B cell (primary cell): ENCODE data around the gene CD200. TPM values are rescaled to one million over a fixed set of nuclear protein-coding genes. Genes with fewer than 3 reads are reported as not detected.

Experiments used
- ATAC-seq: fragments of 200-7000 bp; cut with Tn5 transposase; one replicate; pipeline ENCODE4 v1.10.0; 2021; ENCODE audit warnings: low read depth, mild to moderate bottlenecking, moderate number of reproducible peaks, moderate library complexity
- CTCF ChIA-PET: fragments of 350-600 bp; sonication (Branson Sonifier 250); formaldehyde crosslinking; loops from one replicate; lab custom pipeline; 2021; ENCODE audit warnings: antibody characterized with exemption, inconsistent platforms; lab: Charles Lee
- POLR2A ChIA-PET: fragments of 350-600 bp; sonication (Branson Sonifier 250); formaldehyde crosslinking; loops from one replicate; lab custom pipeline; 2021; ENCODE audit warnings: antibody characterized with exemption; lab: Charles Lee
- DNase-seq: peaks from one replicate; pipeline ENCODE4 v3.0.0; 2013
- H2AFZ ChIP-seq: 2 replicates; pipeline ENCODE4 v1.6.1; 2012; ENCODE audit warnings: mild to moderate bottlenecking, low read depth, low read length; ENCODE audit not compliant: insufficient read depth, poor library complexity, severe bottlenecking
- H3K27ac ChIP-seq, 2 donors: 1 replicate in 1 of 2; 2 replicates in 1 of 2; pipeline ENCODE4 v1.5.1; 2012 to 2013; ENCODE audit warnings: low read length in 2 of 2, mild to moderate bottlenecking in 2 of 2, moderate library complexity in 1 of 2
- H3K27me3 ChIP-seq, 4 experiments: fragments of 200-600 bp in 1 of 4; sonication (generic) in 1 of 4; replicated peaks in 1 of 4; 1 replicate in 2 of 4; 2 replicates in 2 of 4; pipeline versions ENCODE4 v1.6.1 to v1.7.0; 2013 to 2016; ENCODE audit warnings: low read length in 3 of 4, mild to moderate bottlenecking in 2 of 4, mixed read lengths in 1 of 4, moderate library complexity in 1 of 4; ENCODE audit not compliant: insufficient read depth in 4 of 4, control insufficient read depth in 3 of 4; ENCODE audit errors: control extremely low read depth in 1 of 4
- H3K36me3 ChIP-seq, 2 experiments: replicated peaks in 1 of 2; 1 replicate in 1 of 2; 2 replicates in 1 of 2; pipeline versions ENCODE4 v1.6.1 to v1.7.1; 2013; ENCODE audit warnings: low read length in 1 of 2; ENCODE audit not compliant: insufficient read depth in 2 of 2, control insufficient read depth in 1 of 2; ENCODE audit errors: control extremely low read depth in 1 of 2, extremely low read depth in 1 of 2
- H3K4me1 ChIP-seq, 2 donors: fragments of 200-600 bp in 1 of 2; sonication (generic) in 1 of 2; 1 replicate in 1 of 2; 2 replicates in 1 of 2; pipeline versions ENCODE4 v1.5.1 to v1.6.1; 2013 to 2017; ENCODE audit warnings: low read length in 2 of 2; ENCODE audit not compliant: control insufficient read depth in 2 of 2, insufficient read depth in 2 of 2
- H3K4me2 ChIP-seq: replicated peaks from 2 replicates; pipeline ENCODE3; 2012; ENCODE audit warnings: mild to moderate bottlenecking, low read depth, low read length; ENCODE audit not compliant: poor library complexity, severe bottlenecking
- H3K4me3 ChIP-seq, 5 experiments: fragments of 200-600 bp in 1 of 5; sonication (generic) in 1 of 5; 1 replicate in 3 of 5; 2 replicates in 2 of 5; pipeline versions ENCODE4 v1.5.1 to v1.7.0; 2011 to 2016; ENCODE audit warnings: low read length in 4 of 5, mild to moderate bottlenecking in 4 of 5, low read depth in 2 of 5, control low read depth in 1 of 5, moderate library complexity in 1 of 5; ENCODE audit not compliant: insufficient read depth in 1 of 5; ENCODE audit errors: control extremely low read depth in 1 of 5, extremely low read depth in 1 of 5
- H3K79me2 ChIP-seq: fragments of 200-600 bp; sonication (generic); one replicate; pipeline ENCODE4 v1.6.0; 2016; ENCODE audit warnings: low read length; ENCODE audit not compliant: control insufficient read depth, insufficient read depth
- H3K9ac ChIP-seq: fragments of 200-600 bp; sonication (generic); 2 replicates; pipeline ENCODE4 v1.6.1; 2017; ENCODE audit warnings: mild to moderate bottlenecking, low read length, moderate library complexity
- H3K9me3 ChIP-seq, 3 donors: one replicate each; pipeline versions ENCODE4 v1.6.1 to v1.7.1; 2013; ENCODE audit warnings: low read length in 2 of 3; ENCODE audit not compliant: control insufficient read depth in 2 of 3, insufficient read depth in 1 of 3; ENCODE audit errors: control extremely low read depth in 1 of 3
- H4K20me1 ChIP-seq: 2 replicates; pipeline ENCODE4 v1.6.0; 2012; ENCODE audit warnings: mild to moderate bottlenecking, low read length; ENCODE audit not compliant: insufficient read depth, control insufficient read depth, poor library complexity, severe bottlenecking
- H3K27ac Mint-ChIP-seq: one replicate; pipeline ENCODE4 v1.8.0; 2021; ENCODE audit warnings: mixed read lengths
- H3K27me3 Mint-ChIP-seq: one replicate; pipeline ENCODE4 v1.8.0; 2021; ENCODE audit warnings: mixed read lengths
- H3K4me1 Mint-ChIP-seq: one replicate; pipeline ENCODE4 v1.8.0; 2021; ENCODE audit warnings: mixed read lengths
- H3K4me3 Mint-ChIP-seq: one replicate; pipeline ENCODE4 v1.8.0; 2021; ENCODE audit warnings: mixed read lengths
- H3K9me3 Mint-ChIP-seq: one replicate; pipeline ENCODE4 v1.8.0; 2022; ENCODE audit warnings: mixed read lengths; ENCODE audit not compliant: insufficient read depth
- EZH2 ChIP-seq: IDR thresholded peaks from 2 replicates; pipeline ENCODE4 v1.6.1; 2012; ENCODE audit warnings: borderline replicate concordance, low read depth, mild to moderate bottlenecking, moderate library complexity, low read length; ENCODE audit not compliant: insufficient read depth, poor library complexity, severe bottlenecking
- WGBS: methylation state at CpG from one replicate; pipeline ENCODE4 v1.1.5; 2013; ENCODE audit warnings: missing lambda C conversion rate; ENCODE audit not compliant: insufficient coverage; 5-methylcytosine and 5-hydroxymethylcytosine counted together
- intact Hi-C: fragments of 100-400 bp; cut with micrococcal nuclease; formaldehyde crosslinking; loops from one replicate; pipeline ENCODE4 v1.10.0; 2022
- polyA plus RNA-seq: library from polyadenylated mRNA; depleted of rRNA; stranded (reverse); fragments of >200 nt; gene quantifications from 2 replicates; pipeline ENCODE4 v1.2.3, GENCODE V29; 2012
- total RNA-seq, 2 donors: library from RNA; stranded (reverse); fragments of 120-200 nt in 1 of 2; gene quantifications; 1 replicate in 1 of 2; 2 replicates in 1 of 2; pipeline versions ENCODE4 v1.2.3 to v1.2.4, GENCODE V29; 2013 to 2022
- TF ChIP-seq, protein P1 (sequence below): fragments of 200-600 bp; IDR thresholded peaks from one replicate; pipeline ENCODE4 v1.8.0; 2022; ENCODE audit warnings: antibody characterized with exemption, mild to moderate bottlenecking

CD200 gene
- total and polyA plus RNA-seq, 2 donors (not counting 1 experiment from before 2014, with no cell fraction given): 35.0 to 49.9 TPM

DNA sequence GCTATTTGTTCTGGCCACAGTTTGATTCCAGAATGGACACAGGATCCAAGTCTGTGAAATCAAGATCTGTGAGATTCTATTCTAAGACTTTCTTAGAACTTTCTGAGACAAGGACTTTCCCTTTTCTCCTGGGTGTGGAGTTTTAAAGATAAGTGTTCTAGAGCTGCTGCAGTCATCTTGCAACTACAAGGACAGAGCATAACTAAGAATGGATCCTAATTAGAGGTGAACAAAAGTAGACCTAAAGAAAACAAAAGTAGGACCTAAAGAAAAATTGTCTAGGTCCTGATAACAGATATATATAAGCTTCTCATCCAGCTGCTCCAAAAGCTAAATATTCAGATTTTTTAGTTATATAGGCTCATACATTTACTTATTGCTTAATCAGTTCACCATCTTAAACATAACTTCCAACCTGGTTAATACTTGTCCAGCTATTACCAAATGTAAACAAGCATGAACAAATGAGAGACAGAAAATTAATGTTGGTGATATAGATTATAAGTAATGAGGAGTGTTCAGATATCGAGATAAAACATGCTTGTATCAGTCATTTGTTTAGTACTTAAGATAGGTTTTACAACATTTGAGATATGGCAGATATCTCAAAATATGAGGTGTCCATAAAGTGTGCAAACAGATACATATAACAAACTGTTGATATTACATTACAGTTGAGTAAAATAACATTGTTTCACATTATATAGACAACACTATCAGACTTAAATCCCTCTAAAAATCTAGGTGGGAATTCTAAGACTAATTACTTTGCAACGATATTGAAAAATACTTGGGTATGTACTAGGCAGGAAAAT is 75.1 kb downstream of the CD200 start:
- ChIA-PET POLR2A (no interaction called here), CTCF (no interaction called here)
- no peaks in the 10 kb centered on the region for H3K27me3 Mint-ChIP-seq
- Histone ChIP-seq H3K36me3 (no peaks in the 10 kb centered on the region), H2AFZ (peak overlapping the region; percentile 85), H3K27ac (peak overlapping the region in 1 of 2 donors; percentile 76), H3K4me3 (no peak overlapping the region), H3K4me1 (peaks cover 20 to 21% of the 10 kb centered on the region in 2 donors), H3K27me3 (no peaks in the 10 kb centered on the region), H4K20me1 (no peaks in the 10 kb centered on the region), H3K4me2 (peak overlapping the region; percentile 20), H3K9me3 (no peaks in the 10 kb centered on the region), H3K79me2 (no peaks in the 10 kb centered on the region), H3K9ac (peak overlapping the region; percentile 52)
- no peak for ATAC-seq
- intact Hi-C loops: loop anchor here (10.0 kb wide), 1 partner anchor 53 kb away; no protein-coding TSS in a partner anchor
- no peak for DNase-seq
- no CpG with 5 or more reads among the region's 2 CpGs for WGBS
- H3K4me3 Mint-ChIP-seq: no peak overlapping the region
- H3K4me1 Mint-ChIP-seq: peaks cover 28% of the 10 kb centered on the region
- H3K27ac Mint-ChIP-seq: peak overlapping the region; percentile 86
- no peak for TF ChIP-seq EZH2
- H3K9me3 Mint-ChIP-seq: no peaks in the 10 kb centered on the region

DNA sequence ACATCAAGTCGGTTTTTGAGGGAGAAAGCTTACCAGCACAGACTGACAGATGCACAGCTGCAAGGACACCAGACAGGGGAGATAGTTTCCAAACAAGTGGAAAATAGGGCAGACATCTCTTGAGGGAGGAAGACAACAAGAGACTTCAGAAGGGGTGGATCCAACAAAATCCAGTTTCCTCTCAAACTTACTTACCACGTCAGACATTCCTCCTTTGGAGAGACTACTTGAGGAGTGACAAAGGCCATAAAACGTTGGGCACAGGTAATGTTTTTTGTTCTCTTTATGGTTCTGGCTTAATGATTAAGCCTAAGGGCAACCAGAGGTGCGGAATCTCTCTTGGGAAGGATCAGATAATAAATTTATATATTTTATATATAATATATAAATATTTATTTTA is 76.1 kb downstream of the CD200 start:
- ChIA-PET CTCF (no interaction called here), POLR2A (no interaction called here)
- ATAC-seq (no peak), DNase-seq (no peak)
- H3K27ac Mint-ChIP-seq: no peak overlapping the region
- Histone ChIP-seq H3K4me1 (peaks cover 27 to 28% of the 10 kb centered on the region in 2 donors), H3K79me2 (no peaks in the 10 kb centered on the region), H3K4me3 (no peak overlapping the region), H3K9me3 (peaks cover 0 to 7% (median 0%) of the 10 kb centered on the region in 3 donors), H3K4me2 (no peak overlapping the region), H3K27ac (no peak overlapping the region), H2AFZ (no peak overlapping the region), H3K27me3 (no peaks in the 10 kb centered on the region), H3K36me3 (no peaks in the 10 kb centered on the region), H3K9ac (no peak overlapping the region), H4K20me1 (no peaks in the 10 kb centered on the region)
- no peaks in the 10 kb centered on the region for H3K27me3 Mint-ChIP-seq
- WGBS: 100% methylated on average over 1 of the region's 4 CpGs
- TF ChIP-seq, protein P1, sequence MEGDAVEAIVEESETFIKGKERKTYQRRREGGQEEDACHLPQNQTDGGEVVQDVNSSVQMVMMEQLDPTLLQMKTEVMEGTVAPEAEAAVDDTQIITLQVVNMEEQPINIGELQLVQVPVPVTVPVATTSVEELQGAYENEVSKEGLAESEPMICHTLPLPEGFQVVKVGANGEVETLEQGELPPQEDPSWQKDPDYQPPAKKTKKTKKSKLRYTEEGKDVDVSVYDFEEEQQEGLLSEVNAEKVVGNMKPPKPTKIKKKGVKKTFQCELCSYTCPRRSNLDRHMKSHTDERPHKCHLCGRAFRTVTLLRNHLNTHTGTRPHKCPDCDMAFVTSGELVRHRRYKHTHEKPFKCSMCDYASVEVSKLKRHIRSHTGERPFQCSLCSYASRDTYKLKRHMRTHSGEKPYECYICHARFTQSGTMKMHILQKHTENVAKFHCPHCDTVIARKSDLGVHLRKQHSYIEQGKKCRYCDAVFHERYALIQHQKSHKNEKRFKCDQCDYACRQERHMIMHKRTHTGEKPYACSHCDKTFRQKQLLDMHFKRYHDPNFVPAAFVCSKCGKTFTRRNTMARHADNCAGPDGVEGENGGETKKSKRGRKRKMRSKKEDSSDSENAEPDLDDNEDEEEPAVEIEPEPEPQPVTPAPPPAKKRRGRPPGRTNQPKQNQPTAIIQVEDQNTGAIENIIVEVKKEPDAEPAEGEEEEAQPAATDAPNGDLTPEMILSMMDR: no peak
- TF ChIP-seq EZH2: no peak
- intact Hi-C loops: loop anchor here (10.0 kb wide), 1 partner anchor 54 kb away; no protein-coding TSS in a partner anchor
- peaks cover 38% of the 10 kb centered on the region for H3K4me1 Mint-ChIP-seq
- H3K4me3 Mint-ChIP-seq: no peak overlapping the region
- H3K9me3 Mint-ChIP-seq: no peaks in the 10 kb centered on the region
